Keratinocyte (primary cell): ENCODE measurements around the gene MRPL48. TPM values are rescaled to one million over a fixed set of nuclear protein-coding genes. Genes with fewer than 3 reads are reported as not detected.

Source experiments
- DNase-seq: peaks from one replicate; pipeline ENCODE4 v3.0.0-alpha.2; 2011; ENCODE audit warnings: low read depth, missing footprints, low spot score
- FAIRE-seq: peaks from 2 replicates; lab custom pipeline; 2011; peaks lifted over from hg19 to GRCh38; lab: Jason Lieb, UNC
- H2AFZ ChIP-seq: 2 replicates; pipeline ENCODE4 v1.6.0; 2012; ENCODE audit warnings: low read length, control low read depth, inconsistent platforms; ENCODE audit not compliant: control insufficient read depth
- H3K27ac ChIP-seq: 2 replicates; pipeline ENCODE4 v1.5.1; 2011; ENCODE audit warnings: low read length; ENCODE audit not compliant: control insufficient read depth, insufficient read depth
- H3K27me3 ChIP-seq: 3 replicates; pipeline ENCODE4 v1.6.0; 2011; ENCODE audit warnings: low read length; ENCODE audit not compliant: control insufficient read depth, insufficient read depth; ENCODE audit errors: extremely low read depth
- H3K36me3 ChIP-seq, 2 experiments: 2 replicates in 1 of 2; 3 replicates in 1 of 2; pipeline ENCODE4 v1.5.1; 2011; ENCODE audit warnings: low read length in 2 of 2, mild to moderate bottlenecking in 1 of 2; ENCODE audit not compliant: control insufficient read depth in 2 of 2, insufficient read depth in 2 of 2; ENCODE audit errors: extremely low read depth in 1 of 2
- H3K4me1 ChIP-seq: 3 replicates; pipeline ENCODE4 v1.5.1; 2011; ENCODE audit warnings: low read length; ENCODE audit not compliant: control insufficient read depth, insufficient read depth; ENCODE audit errors: extremely low read depth
- H3K4me2 ChIP-seq: 3 replicates; pipeline ENCODE4 v1.6.0; 2011; ENCODE audit warnings: low read depth, low read length; ENCODE audit not compliant: control insufficient read depth, insufficient read depth; ENCODE audit errors: extremely low read depth
- H3K4me3 ChIP-seq, 3 experiments: fragments of 200-600 bp in 1 of 3; sonication (generic) in 1 of 3; 2 replicates in 2 of 3; 3 replicates in 1 of 3; pipeline ENCODE4 v1.5.1; 2011 to 2016; ENCODE audit warnings: low read length in 3 of 3, mild to moderate bottlenecking in 3 of 3, control low read depth in 2 of 3, inconsistent platforms in 1 of 3, low read depth in 1 of 3, mixed read lengths in 1 of 3, mixed run types in 1 of 3, moderate library complexity in 1 of 3; ENCODE audit not compliant: control insufficient read depth in 2 of 3, insufficient read depth in 2 of 3; ENCODE audit errors: extremely low read depth in 1 of 3
- H3K79me2 ChIP-seq: 2 replicates; pipeline ENCODE4 v1.6.0; 2012; ENCODE audit warnings: low read length; ENCODE audit not compliant: control insufficient read depth, insufficient read depth
- H3K9ac ChIP-seq: 3 replicates; pipeline ENCODE4 v1.6.0; 2011; ENCODE audit warnings: low read length; ENCODE audit not compliant: control insufficient read depth, insufficient read depth; ENCODE audit errors: extremely low read depth
- H3K9me1 ChIP-seq: 3 replicates; pipeline ENCODE4 v1.6.0; 2011; ENCODE audit warnings: low read length; ENCODE audit not compliant: control insufficient read depth, insufficient read depth; ENCODE audit errors: extremely low read depth
- H3K9me3 ChIP-seq: 2 replicates; pipeline ENCODE4 v1.5.1; 2012; ENCODE audit warnings: low read depth, low read length; ENCODE audit not compliant: control insufficient read depth
- H4K20me1 ChIP-seq: 3 replicates; pipeline ENCODE4 v1.6.0; 2011; ENCODE audit warnings: low read length; ENCODE audit not compliant: control insufficient read depth, insufficient read depth; ENCODE audit errors: extremely low read depth
- CTCF ChIP-seq, 3 experiments: IDR thresholded peaks in 1 of 3; conservative IDR thresholded peaks in 1 of 3; optimal IDR thresholded peaks in 1 of 3; 2 replicates in 2 of 3; 3 replicates in 1 of 3; pipeline versions ENCODE3 to v1.5.1; 2011; ENCODE audit warnings: low read length in 3 of 3, mild to moderate bottlenecking in 3 of 3, moderate library complexity in 2 of 3, control low read depth in 1 of 3, inconsistent platforms in 1 of 3; ENCODE audit not compliant: insufficient read depth in 2 of 3; ENCODE audit errors: extremely low read depth in 1 of 3
- EZH2 ChIP-seq: IDR thresholded peaks from one replicate; pipeline ENCODE4 v1.6.1; 2012; ENCODE audit warnings: inconsistent platforms, mild to moderate bottlenecking, low read length, moderate library complexity
- dilution Hi-C: fragments of 300-500 bp; cut with MboI; formaldehyde crosslinking; loops from one replicate; pipeline ENCODE4 v1.7.0; 2020; ENCODE audit warnings: low sequenced_read_pairs; ENCODE audit not compliant: extremely low pct_ligation_motif_present
- polyA plus RNA-seq, 5 experiments: library from polyadenylated mRNA; depleted of rRNA in 3 of 5; stranded (reverse) in 3 of 5; stranded (forward) in 1 of 5; unstranded in 1 of 5; fragments of >200 nt; gene quantifications; 1 replicate in 1 of 5; 2 replicates in 3 of 5; 3 replicates in 1 of 5; pipeline versions ENCODE4 v1.2.1 to v1.2.3, GENCODE V29; 2011 to 2012; ENCODE audit warnings: missing spikeins in 2 of 5, low read depth in 1 of 5, low replicate concordance in 1 of 5

MRPL48 gene
- polyA plus RNA-seq, 1 donor (not counting 4 experiments of a cell fraction or from before 2014, with no cell fraction given) = 72.2 TPM

GRCh38 chr11:73838443-73839122 lies 50.9 kb downstream of the MRPL48 start:
- DNase-seq = no peak
- H4K20me1 ChIP-seq = no peaks in the 10 kb centered on the region
- no peak overlapping the region for H3K4me2 ChIP-seq
- no peak for TF ChIP-seq CTCF (optimal IDR thresholded peaks at IDR 0.05 in 1 of 3, IDR thresholded peaks at IDR 0.05 in 1 of 3, conservative IDR thresholded peaks at IDR 0.05 in 1 of 3; ENCODE audit: extremely low read depth in 1 of 3, insufficient read depth in 2 of 3, low read length in 3 of 3)
- no peaks in the 10 kb centered on the region for H3K79me2 ChIP-seq
- no peaks in the 10 kb centered on the region for H3K9me3 ChIP-seq
- no peak overlapping the region for H3K9ac ChIP-seq
- FAIRE-seq = no peak
- no peak overlapping the region for H2AFZ ChIP-seq
- no peaks in the 10 kb centered on the region for H3K9me1 ChIP-seq
- H3K27ac ChIP-seq = no peak overlapping the region
- H3K36me3 ChIP-seq = peaks cover 0 to 3% of the 10 kb centered on the region in 2 experiments
- dilution Hi-C loops = no loop called here
- no peaks in the 10 kb centered on the region for H3K4me1 ChIP-seq
- H3K4me3 ChIP-seq = no peak overlapping the region
- H3K27me3 ChIP-seq = no peaks in the 10 kb centered on the region

- H3K79me2 ChIP-seq = no peaks in the 10 kb centered on the region
- H3K4me1 ChIP-seq = no peaks in the 10 kb centered on the region
- H3K9ac ChIP-seq = no peak overlapping the region
- H3K4me3 ChIP-seq = no peak overlapping the region
- dilution Hi-C loops = no loop called here
- FAIRE-seq (no peak), DNase-seq (no peak)
- H3K36me3 ChIP-seq = peaks cover 0 to 3% of the 10 kb centered on the region in 2 experiments
- no peaks in the 10 kb centered on the region for H4K20me1 ChIP-seq
- H3K4me2 ChIP-seq = no peak overlapping the region
- H3K9me1 ChIP-seq = no peaks in the 10 kb centered on the region
- H3K9me3 ChIP-seq = no peaks in the 10 kb centered on the region
- H3K27ac ChIP-seq = no peak overlapping the region
- H3K27me3 ChIP-seq = no peaks in the 10 kb centered on the region
- TF ChIP-seq EZH2 (no peak), CTCF (optimal IDR thresholded peaks at IDR 0.05 in 1 of 3, IDR thresholded peaks at IDR 0.05 in 1 of 3, conservative IDR thresholded peaks at IDR 0.05 in 1 of 3; ENCODE audit: extremely low read depth in 1 of 3, insufficient read depth in 2 of 3, low read length in 3 of 3) (no peak)
- no peak overlapping the region for H2AFZ ChIP-seq
Observed at GRCh38 chr11:73839123-73839457, 51.4 kb downstream of the MRPL48 start.
